ENCODE results near the gene GRPR.
"Not testable (repeated sequence)": the region's sequence is repeated elsewhere in the genome, so short reads cannot be mapped to it uniquely, and the experiment has no call there.

GRPR gene

GRCh38 chrX:16142246-16142558 lies 18.8 kb downstream of the GRPR start:
- no peak for TF ChIP-seq CTCF (IDR thresholded peaks at IDR 0.05; ENCODE audit: low read depth, low read length)
- no peak overlapping the region for H3K27ac ChIP-seq
- no peak for DNase-seq
- H3K9me3 ChIP-seq (ENCODE audit: severe bottlenecking): no peaks in the 10 kb centered on the region
- no peak overlapping the region for H3K4me3 ChIP-seq (ENCODE audit: low read depth, low read length)
- H3K27me3 ChIP-seq (ENCODE audit: insufficient read depth, low read depth, severe bottlenecking): peaks cover 47% of the 10 kb centered on the region
- H3K36me3 ChIP-seq: no peaks in the 10 kb centered on the region

DNA sequence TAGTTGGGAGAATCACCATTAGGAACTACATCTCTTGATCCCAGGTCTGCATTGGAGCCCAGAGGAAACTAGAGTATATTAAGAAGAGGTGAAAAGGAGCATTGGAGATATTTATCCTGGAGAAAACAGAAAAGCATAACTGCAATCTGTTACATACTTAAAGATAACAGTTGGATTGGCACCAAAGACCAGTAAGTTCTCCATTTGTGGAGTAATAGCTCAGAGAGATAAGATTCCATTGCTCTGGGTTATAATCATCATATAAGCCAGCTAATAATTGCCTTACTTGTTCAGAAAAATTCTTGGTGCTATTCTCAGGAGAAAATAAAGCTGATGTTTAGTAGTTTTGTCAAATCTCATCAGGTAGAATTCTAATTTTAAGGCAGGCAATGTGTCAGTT lies 20.6 kb downstream of the GRPR start:
- no peak for DNase-seq
- Histone ChIP-seq H3K27ac (no peak overlapping the region), H3K27me3 (ENCODE audit: insufficient read depth, low read depth, severe bottlenecking) (peaks cover 48% of the 10 kb centered on the region), H3K4me3 (ENCODE audit: low read depth, low read length) (no peak overlapping the region), H3K9me3 (ENCODE audit: severe bottlenecking) (no peaks in the 10 kb centered on the region), H3K36me3 (no peaks in the 10 kb centered on the region)
- no peak for TF ChIP-seq CTCF (IDR thresholded peaks at IDR 0.05; ENCODE audit: low read depth, low read length)

DNA sequence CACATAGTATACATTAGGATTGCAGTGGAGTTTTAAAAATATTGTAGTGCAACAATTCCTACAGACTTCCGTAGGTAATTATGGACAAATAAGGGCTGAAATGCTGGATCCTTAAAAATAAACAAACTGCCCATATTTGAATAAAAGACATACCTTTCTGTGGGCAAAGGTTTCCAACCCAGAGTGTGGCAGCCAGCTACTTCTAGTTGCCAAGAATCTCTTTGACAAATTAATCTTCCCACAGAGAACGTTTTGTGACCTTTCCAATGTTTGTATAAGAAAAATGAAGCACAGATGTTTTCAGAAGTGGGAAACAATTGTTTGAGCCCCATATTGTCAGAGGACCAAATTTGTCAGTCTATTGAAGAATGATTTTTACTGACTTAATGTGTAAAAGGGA lies 21.1 kb downstream of the GRPR start:
- H3K36me3 ChIP-seq: no peaks in the 10 kb centered on the region
- DNase-seq: no peak
- peaks cover 51% of the 10 kb centered on the region for H3K27me3 ChIP-seq (ENCODE audit: insufficient read depth, low read depth, severe bottlenecking)
- H3K9me3 ChIP-seq (ENCODE audit: severe bottlenecking): no peaks in the 10 kb centered on the region
- H3K4me3 ChIP-seq (ENCODE audit: low read depth, low read length): no peak overlapping the region
- H3K27ac ChIP-seq: no peak overlapping the region
- TF ChIP-seq CTCF (IDR thresholded peaks at IDR 0.05; ENCODE audit: low read depth, low read length): no peak

DNA sequence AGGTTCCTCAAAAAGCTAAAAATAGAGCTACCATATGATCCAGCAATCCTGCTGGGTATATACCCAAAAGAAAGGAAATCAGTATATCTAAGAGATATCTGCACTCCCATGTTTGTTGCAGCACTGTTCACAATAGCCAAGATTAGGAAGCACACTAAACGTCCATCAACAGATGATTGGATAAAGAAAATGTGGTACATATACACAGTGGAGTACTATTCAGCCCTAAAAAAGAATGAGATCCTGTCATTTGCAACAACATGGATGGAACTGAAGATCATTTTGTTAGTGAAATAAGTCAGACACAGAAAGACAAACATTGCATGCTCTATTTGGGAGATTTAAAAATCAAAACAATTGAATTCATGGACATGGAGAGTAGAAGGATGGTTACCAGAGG lies 21.7 kb downstream of the GRPR start:
- peaks cover 51% of the 10 kb centered on the region for H3K27me3 ChIP-seq (ENCODE audit: insufficient read depth, low read depth, severe bottlenecking)
- DNase-seq; H3K9me3 ChIP-seq (ENCODE audit: severe bottlenecking); H3K36me3 ChIP-seq; H3K4me3 ChIP-seq (ENCODE audit: low read depth, low read length); H3K27ac ChIP-seq: not testable (repeated sequence)

GRCh38 chrX:16145656-16146055 lies 22.3 kb downstream of the GRPR start:
- no peak overlapping the region for H3K27ac ChIP-seq
- H3K4me3 ChIP-seq (ENCODE audit: low read depth, low read length): no peak overlapping the region
- no peaks in the 10 kb centered on the region for H3K9me3 ChIP-seq (ENCODE audit: severe bottlenecking)
- no peaks in the 10 kb centered on the region for H3K36me3 ChIP-seq
- no peak for TF ChIP-seq CTCF (IDR thresholded peaks at IDR 0.05; ENCODE audit: low read depth, low read length)
- peaks cover 52% of the 10 kb centered on the region for H3K27me3 ChIP-seq (ENCODE audit: insufficient read depth, low read depth, severe bottlenecking)
- DNase-seq: no peak

- Histone ChIP-seq H3K36me3 (no peaks in the 10 kb centered on the region), H3K27ac (no peak overlapping the region), H3K4me3 (ENCODE audit: low read depth, low read length) (no peak overlapping the region), H3K27me3 (ENCODE audit: insufficient read depth, low read depth, severe bottlenecking) (peaks cover 64% of the 10 kb centered on the region), H3K9me3 (ENCODE audit: severe bottlenecking) (no peaks in the 10 kb centered on the region)
- no peak for DNase-seq
- TF ChIP-seq CTCF (IDR thresholded peaks at IDR 0.05; ENCODE audit: low read depth, low read length): no peak
Measured at GRCh38 chrX:16148896-16149295, 25.5 kb downstream of the GRPR start.
